Lower leg skin (tissue), 3 donors: Measurements from ENCODE around the gene AP5B1.
A peak's percentile ranks its signal among the peaks of the same experiment; 100 is the strongest.

Experiments
- POLR2A ChIP-seq, 2 donors: fragments of 450-650 bp; IDR thresholded peaks; one replicate each; pipeline ENCODE4 v1.6.1; 2016 to 2017; ENCODE audit warnings: antibody characterized with exemption in 2 of 2, mild to moderate bottlenecking in 1 of 2, moderate library complexity in 1 of 2
- TF ChIP-seq, protein P1 (sequence below), 3 donors: fragments of 450-650 bp; IDR thresholded peaks; one replicate each; pipeline ENCODE4 v1.5.1; 2016; ENCODE audit warnings: antibody characterized with exemption in 3 of 3, mild to moderate bottlenecking in 3 of 3, moderate library complexity in 2 of 3

DNA sequence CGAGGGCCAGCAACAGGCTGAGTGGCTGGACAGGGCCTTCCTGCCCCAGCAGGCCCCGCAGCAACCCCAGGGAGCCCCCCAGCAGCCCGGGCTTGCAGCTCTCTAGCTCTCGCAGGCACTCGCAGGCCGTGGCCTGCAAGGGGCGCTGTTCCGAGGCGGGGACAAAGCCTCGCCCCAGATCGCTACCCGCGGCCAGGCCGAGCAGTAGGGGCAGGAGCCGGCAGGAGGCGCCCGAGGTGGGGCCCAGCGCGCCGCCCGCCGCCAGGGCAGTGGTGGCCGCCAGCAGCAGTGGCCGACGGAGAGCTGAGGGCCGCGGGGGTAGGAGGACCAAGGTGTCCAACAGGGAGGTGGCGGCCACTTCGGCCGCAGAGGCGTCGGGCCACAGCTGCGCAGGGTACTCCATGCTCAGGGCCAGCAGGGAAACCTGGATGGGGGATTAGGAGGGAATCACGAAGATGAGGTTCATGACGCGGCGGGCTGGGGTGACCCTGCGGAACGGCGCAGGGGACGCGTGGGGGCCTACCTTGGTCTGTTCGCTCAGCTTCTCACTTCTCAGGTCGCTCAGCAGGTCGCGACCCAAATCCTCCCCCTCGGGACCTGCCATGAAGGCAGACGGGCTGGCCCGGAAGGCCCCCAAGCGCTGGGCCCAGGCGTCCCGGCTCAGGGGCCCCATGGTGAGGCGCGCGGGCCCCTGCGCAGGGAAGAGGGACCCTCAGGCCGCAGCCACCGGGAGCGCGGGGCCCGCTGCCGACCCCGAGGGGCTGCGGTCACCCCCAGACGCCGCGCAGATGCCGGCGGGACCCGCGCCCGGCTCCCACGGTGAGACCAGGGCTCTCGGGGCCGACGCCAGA, 632 bp downstream of the AP5B1 start:
- TF ChIP-seq, protein P1, sequence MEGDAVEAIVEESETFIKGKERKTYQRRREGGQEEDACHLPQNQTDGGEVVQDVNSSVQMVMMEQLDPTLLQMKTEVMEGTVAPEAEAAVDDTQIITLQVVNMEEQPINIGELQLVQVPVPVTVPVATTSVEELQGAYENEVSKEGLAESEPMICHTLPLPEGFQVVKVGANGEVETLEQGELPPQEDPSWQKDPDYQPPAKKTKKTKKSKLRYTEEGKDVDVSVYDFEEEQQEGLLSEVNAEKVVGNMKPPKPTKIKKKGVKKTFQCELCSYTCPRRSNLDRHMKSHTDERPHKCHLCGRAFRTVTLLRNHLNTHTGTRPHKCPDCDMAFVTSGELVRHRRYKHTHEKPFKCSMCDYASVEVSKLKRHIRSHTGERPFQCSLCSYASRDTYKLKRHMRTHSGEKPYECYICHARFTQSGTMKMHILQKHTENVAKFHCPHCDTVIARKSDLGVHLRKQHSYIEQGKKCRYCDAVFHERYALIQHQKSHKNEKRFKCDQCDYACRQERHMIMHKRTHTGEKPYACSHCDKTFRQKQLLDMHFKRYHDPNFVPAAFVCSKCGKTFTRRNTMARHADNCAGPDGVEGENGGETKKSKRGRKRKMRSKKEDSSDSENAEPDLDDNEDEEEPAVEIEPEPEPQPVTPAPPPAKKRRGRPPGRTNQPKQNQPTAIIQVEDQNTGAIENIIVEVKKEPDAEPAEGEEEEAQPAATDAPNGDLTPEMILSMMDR (IDR thresholded peaks at IDR 0.05) = peak in 2 of 3 donors; percentile 16 to 92
- no peak for TF ChIP-seq POLR2A (IDR thresholded peaks at IDR 0.05)
